Ovary (tissue), 9 donors: ENCODE data around the gene PXN. TPM values are rescaled to one million over a fixed set of nuclear protein-coding genes. Genes with fewer than 3 reads are reported as not detected.
A peak's percentile ranks its signal among the peaks of the same experiment; 100 is the strongest.

Experiments
- DNase-seq, 5 donors: peaks; one replicate each; pipeline ENCODE4 v3.0.0-alpha.2; 2019 to 2020
- H3K27ac ChIP-seq, 2 donors: fragments of 200-600 bp; one replicate each; pipeline versions ENCODE4 v1.5.1 to v1.8.0; 2019 to 2022
- H3K27me3 ChIP-seq: fragments of 200-600 bp; one replicate; pipeline ENCODE4 v1.8.0; 2022
- H3K36me3 ChIP-seq: fragments of 200-600 bp; sonication (generic); one replicate; pipeline ENCODE4 v1.5.1; 2019
- H3K4me1 ChIP-seq: one replicate; pipeline ENCODE4 v1.8.1; 2013; ENCODE audit warnings: mild to moderate bottlenecking, moderate library complexity; ENCODE audit not compliant: insufficient read depth
- H3K4me3 ChIP-seq: fragments of 200-600 bp; sonication (generic); one replicate; pipeline ENCODE4 v1.5.1; 2017
- H3K9me3 ChIP-seq, 2 donors: fragments of 200-600 bp in 1 of 2; sonication (generic) in 1 of 2; one replicate each; pipeline versions ENCODE4 v1.5.1 to v1.8.1; 2013 to 2019; ENCODE audit warnings: mild to moderate bottlenecking in 1 of 2, moderate library complexity in 1 of 2
- CTCF ChIP-seq, 3 donors: fragments of 450-650 bp in 2 of 3; fragments of 200-600 bp in 1 of 3; IDR thresholded peaks; one replicate each; pipeline versions ENCODE4 v1.5.1 to v1.8.0; 2016 to 2022; ENCODE audit warnings: antibody characterized with exemption in 3 of 3, mild to moderate bottlenecking in 1 of 3
- EP300 ChIP-seq: sonication (generic); formaldehyde crosslinking; IDR thresholded peaks from one replicate; pipeline ENCODE4 v1.6.1; 2017; ENCODE audit warnings: antibody characterized with exemption
- POLR2A ChIP-seq: fragments of 450-650 bp; IDR thresholded peaks from one replicate; pipeline ENCODE4 v1.6.1; 2017; ENCODE audit warnings: antibody characterized with exemption, mild to moderate bottlenecking, moderate library complexity
- WGBS, 3 donors: extraction: QIAGEN DNeasy Blood & Tissue Kit in 1 of 3; methylation state at CpG; one replicate each; pipeline versions ENCODE4 v1.1.5 to v1.1.7; 2013 to 2017; 5-methylcytosine and 5-hydroxymethylcytosine counted together
- intact Hi-C, 4 donors: fragments of 100-400 bp; cut with DNase I; formaldehyde crosslinking; loops; one replicate each; pipeline versions ENCODE4 v1.11.0 to v1.15.1; 2022 to 2023
- polyA plus RNA-seq, 2 donors: library from polyadenylated mRNA; stranded (reverse); fragments of 200-250 nt in 1 of 2; fragments of 350-450 nt in 1 of 2; fragmentation: Illumina TruSeq in 1 of 2; extraction: RNeasy Lipid Tissue Mini Kit (QIAGEN cat#74804) in 1 of 2; gene quantifications; one replicate each; pipeline ENCODE4 v1.2.3, GENCODE V29; 2013 to 2014
- total RNA-seq, 7 donors: library from RNA; depleted of rRNA in 2 of 7; stranded (reverse); fragments of >200 nt in 2 of 7; fragmentation: NEBNext Ultra II Directional in 3 of 7; extraction: Animal tissue kit (Norgen Biotek cat#: 25700) in 3 of 7; gene quantifications; one replicate each; pipeline versions ENCODE4 v1.1.0 to v1.2.4, GENCODE V29; 2016 to 2023
- donor health status: DM: no; HTN: no; CAD: no; lungs with moderate emphysema.
- donor health status: DM: no; HTN: no; CAD: no.
- donor health status: Bipolar disorder and iron deficiency.
- donor health status: DM: yes; HTN: yes; CAD: no.
- donor health status: DM: no; HTN: no; CAD: no.
- donor health status: DM: yes; HTN: yes; CAD: no.

The PXN gene
- total and polyA plus RNA-seq, 9 donors: 25.0 to 78.0 (median 44.7) TPM

- Histone ChIP-seq H3K4me1 (peaks cover 22% of the 10 kb centered on the region), H3K27me3 (no peaks in the 10 kb centered on the region), H3K27ac (no peak overlapping the region), H3K4me3 (no peak overlapping the region), H3K36me3 (no peaks in the 10 kb centered on the region), H3K9me3 (no peaks in the 10 kb centered on the region)
- 82 to 88% (median 83%) methylated on average over 18 of the region's 18 CpGs for WGBS, 3 donors
- DNase-seq: no peak
- TF ChIP-seq EP300 (no peak), POLR2A (no peak), CTCF (IDR thresholded peaks at IDR 0.05) (no peak)
- intact Hi-C loops: no loop called here
Observed at GRCh38 chr12:120235369-120236323, 29.9 kb downstream of the PXN start.

- Histone ChIP-seq H3K36me3 (no peaks in the 10 kb centered on the region), H3K9me3 (no peaks in the 10 kb centered on the region), H3K27ac (no peak overlapping the region), H3K4me1 (peaks cover 29% of the 10 kb centered on the region), H3K27me3 (no peaks in the 10 kb centered on the region), H3K4me3 (no peak overlapping the region)
- intact Hi-C loops: no loop called here
- TF ChIP-seq CTCF (IDR thresholded peaks at IDR 0.05): no peak
- TF ChIP-seq POLR2A: no peak
- TF ChIP-seq EP300: no peak
- DNase-seq: peak in 2 of 5 donors; percentile 54 to 62
- WGBS, 3 donors: 38 to 51% (median 42%) methylated on average over 13 of the region's 13 CpGs
Observed at GRCh38 chr12:120234643-120235368, 30.7 kb downstream of the PXN start.

GRCh38 chr12:120231316-120232011 lies 34.1 kb downstream of the PXN start:
- peak overlapping the region; percentile 39 to 58 for H3K27ac ChIP-seq
- no peak overlapping the region for H3K4me3 ChIP-seq
- H3K4me1 ChIP-seq: peaks cover 42% of the 10 kb centered on the region
- no peaks in the 10 kb centered on the region for H3K9me3 ChIP-seq
- no peak for DNase-seq
- no peaks in the 10 kb centered on the region for H3K27me3 ChIP-seq
- TF ChIP-seq CTCF (IDR thresholded peaks at IDR 0.05) (no peak), EP300 (no peak), POLR2A (no peak)
- 64 to 81% (median 74%) methylated on average over 3 of the region's 3 CpGs for WGBS, 3 donors
- intact Hi-C loops: no loop called here
- H3K36me3 ChIP-seq: no peaks in the 10 kb centered on the region

- 51 to 64% (median 60%) methylated on average over 6 of the region's 6 CpGs for WGBS, 3 donors
- Histone ChIP-seq H3K27me3 (no peaks in the 10 kb centered on the region), H3K4me1 (peaks cover 42% of the 10 kb centered on the region), H3K9me3 (no peaks in the 10 kb centered on the region), H3K36me3 (no peaks in the 10 kb centered on the region), H3K4me3 (no peak overlapping the region), H3K27ac (peak overlapping the region; percentile 39 to 58)
- no peak for DNase-seq
- TF ChIP-seq EP300 (no peak), CTCF (IDR thresholded peaks at IDR 0.05) (no peak), POLR2A (no peak)
- intact Hi-C loops: no loop called here
Observed at GRCh38 chr12:120230974-120231315, 34.6 kb downstream of the PXN start.
